NCI-H748 (cell line): ENCODE measurements around the gene AP4M1.
"Not testable (repeated sequence)": the region's sequence is repeated elsewhere in the genome, so short reads cannot be mapped to it uniquely, and the experiment has no call there.

Experiments used
- DNase-seq: peaks from one replicate; lab custom pipeline; 2025; ENCODE audit not compliant: unreplicated experiment; lab: John Stamatoyannopoulos, UW

The AP4M1 gene

GRCh38 chr7:100130220-100130607 lies 28.8 kb downstream of the AP4M1 start:
- peak; percentile 62 for DNase-seq

DNA sequence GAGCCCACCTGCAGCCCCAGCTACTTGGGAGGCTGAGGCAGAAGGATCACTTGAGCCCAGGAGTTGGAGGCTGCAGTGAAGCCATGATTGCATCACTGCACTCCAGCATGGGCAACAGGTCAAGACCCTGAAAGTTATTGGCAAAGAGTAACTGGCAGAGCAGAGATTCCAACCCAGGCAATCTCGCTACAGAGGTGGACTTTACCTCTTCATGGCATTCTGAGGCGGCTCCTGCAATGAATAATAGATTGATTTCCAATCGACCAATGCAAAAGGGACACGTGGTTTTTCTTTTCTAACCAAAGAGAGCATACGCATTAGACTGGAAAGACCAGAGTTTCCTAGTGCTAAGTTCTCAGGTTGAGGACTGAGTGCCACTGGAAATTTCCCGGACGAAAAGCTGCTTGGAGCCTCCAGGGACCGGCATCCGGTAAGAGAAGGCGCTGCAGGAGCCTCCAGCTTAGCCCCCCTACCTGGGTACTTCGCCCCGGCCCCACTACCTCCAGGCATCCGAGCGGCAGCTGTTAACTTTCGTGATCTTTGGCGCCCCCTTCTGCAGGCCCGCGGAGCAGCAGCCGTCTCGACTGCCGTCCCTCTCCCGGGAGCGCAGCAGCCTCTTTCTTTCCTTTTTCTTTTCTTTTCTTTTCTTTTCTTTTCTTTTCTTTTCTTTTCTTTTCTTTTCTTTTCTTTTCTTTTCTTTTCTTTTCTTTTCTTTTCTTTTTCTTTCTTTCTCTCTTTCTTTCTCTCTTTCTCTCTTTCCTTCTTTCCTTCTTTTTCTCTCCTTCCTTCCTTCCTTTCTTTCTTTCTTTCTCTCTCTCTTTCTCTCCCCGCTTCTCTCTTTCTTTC lies 29.4 kb downstream of the AP4M1 start:
- DNase-seq = peak; percentile 81

- DNase-seq = no peak
These were observed 30.7 kb downstream of the AP4M1 start for GRCh38 chr7:100132126-100132525.

DNA sequence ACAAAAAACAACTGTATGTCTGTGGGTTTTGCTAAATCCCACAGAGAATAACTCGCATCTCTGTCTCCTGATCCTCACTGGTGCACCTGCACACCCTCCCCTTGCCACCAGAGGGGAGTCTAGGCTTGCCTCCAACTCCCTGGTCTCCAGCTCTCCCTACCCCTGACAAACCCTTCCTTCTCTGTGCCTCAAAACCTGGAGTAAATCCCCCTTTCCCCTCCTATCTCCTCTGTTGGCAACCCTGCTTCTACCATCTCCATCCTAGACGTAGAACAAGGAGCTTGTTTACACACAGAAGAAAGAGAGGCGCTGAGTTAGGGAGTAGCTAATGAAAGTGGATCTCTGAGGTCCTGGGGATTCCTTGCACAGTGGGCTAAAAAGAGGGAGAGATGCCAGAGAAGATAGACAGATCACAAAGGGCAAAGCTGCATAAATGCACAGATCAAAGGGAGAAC lies 31.3 kb downstream of the AP4M1 start:
- DNase-seq = peak; percentile 66

- no peak for DNase-seq
These were observed 36.7 kb downstream of the AP4M1 start for GRCh38 chr7:100137851-100138760.

DNA sequence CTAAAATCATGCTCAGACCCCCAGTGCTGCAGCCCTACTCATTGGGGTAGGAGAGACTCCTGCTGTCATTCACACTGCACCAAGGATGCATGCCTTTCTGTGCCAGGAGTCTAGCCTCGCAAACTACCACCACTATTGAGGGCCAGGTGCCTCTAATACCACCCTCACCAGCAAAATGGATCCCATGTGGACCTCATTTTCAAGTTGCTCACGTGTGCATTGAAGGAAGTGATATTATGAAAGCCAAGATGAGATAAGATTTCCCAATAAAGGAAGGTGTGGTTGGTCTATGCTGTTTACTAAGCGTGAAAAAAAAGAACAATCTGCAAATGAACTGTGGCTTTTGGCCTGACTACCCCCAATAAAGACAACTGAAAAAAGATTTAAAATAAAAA lies 40.1 kb downstream of the AP4M1 start:
- no peak for DNase-seq

DNA sequence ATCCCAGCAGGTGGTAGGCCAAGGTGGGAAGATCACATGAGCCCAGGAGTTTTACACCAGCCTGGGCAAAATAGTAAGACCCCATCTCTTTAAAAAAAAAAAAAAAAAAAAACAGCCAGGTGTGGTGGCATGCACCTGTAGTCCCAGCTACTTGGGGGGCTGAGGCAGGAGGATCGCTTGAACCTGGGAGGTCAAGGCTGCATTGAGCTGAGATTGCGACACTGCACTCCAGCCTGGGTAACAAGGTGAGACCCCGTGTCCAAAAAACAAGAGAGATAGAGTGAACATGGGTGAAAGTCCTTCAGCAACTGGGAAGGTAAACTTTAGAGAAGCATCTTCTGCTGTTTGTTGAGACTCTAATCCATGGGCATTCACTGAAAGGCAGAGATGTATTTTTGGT lies 41.0 kb downstream of the AP4M1 start:
- DNase-seq = no peak

DNA sequence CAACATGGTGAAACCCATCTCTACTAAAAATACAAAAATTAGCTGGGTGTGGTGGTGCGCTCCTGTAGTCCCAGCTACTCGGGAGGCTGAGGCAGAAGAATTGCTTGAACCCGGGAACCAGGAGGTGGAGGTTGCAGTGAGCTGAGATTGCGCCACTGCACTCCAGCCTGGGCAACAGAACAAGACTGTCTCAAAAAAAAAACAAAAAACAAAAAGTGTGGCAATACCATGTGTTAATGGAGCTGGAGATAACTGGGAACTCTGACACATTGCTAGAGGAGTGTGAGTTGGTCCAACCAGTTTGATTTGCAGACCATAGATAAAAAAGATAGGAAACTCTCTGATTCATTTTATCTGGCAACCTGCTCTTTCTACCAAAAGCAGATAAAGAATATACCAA lies 44.9 kb downstream of the AP4M1 start:
- DNase-seq = not testable (repeated sequence)

DNA sequence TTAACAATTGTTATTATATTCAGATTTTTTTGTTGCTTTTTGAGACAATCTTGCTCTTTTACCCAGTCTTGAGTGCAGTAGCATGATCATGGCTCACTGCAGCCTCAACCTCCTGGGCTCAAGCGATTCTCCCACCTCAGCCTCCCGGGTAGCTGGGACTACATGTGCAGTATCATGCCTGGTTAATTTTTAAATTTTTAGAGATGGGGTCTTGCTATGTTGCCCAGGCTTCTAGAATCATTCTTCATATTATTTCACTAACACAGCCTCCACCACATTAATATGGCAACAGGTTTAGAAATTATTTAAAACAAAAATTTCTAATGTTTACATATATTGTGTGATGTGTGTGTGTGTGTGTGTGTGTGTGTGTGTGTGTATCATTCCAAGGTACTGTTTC lies 45.8 kb downstream of the AP4M1 start:
- no peak for DNase-seq

DNA sequence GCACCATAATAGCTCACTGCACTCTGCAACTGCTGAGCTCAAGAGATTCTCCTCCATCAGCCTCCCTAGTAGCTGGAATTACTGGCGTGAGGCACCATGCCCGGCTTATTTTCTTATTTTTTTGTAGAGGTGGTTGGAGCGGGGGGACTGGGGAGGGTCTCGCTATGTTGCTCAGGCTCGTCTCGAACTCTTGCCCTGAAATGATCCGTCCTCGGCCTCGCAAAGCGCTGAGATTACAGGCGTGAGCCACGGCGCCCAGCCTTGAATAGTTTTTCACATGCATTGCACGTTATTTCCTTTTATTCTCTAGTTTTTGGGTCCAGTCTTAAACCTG lies 46.7 kb downstream of the AP4M1 start:
- no peak for DNase-seq

- DNase-seq = peak; percentile 100
These were observed 47.3 kb downstream of the AP4M1 start, which contains the start of gene LAMTOR4 for GRCh38 chr7:100148559-100149328. TSS of gene LAMTOR4 (plus strand) at chr7:100148918. CDS start at chr7:100148973, 55 bp downstream.

DNA sequence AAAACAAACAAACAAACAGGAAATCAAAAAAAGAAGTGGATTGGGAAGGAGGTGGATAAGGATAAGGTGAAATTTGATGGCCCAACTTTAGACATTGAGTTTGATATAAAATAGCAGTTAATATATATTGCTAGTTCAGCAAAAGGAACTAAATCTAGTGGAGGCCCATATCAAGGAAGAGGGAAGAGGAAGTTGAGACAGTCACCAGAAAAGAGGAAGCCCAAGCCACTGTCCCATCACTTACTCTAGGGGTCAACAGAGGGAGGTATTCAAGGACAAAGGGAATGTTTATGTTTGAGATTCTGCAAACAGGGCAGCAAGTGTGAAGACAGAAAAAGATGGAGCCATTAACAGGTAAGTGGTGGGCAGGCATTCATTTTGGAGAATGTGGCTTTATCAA lies 51.0 kb downstream of the AP4M1 start:
- DNase-seq = no peak

- no peak for DNase-seq
These were observed 51.7 kb downstream of the AP4M1 start for GRCh38 chr7:100152937-100153666.

GRCh38 chr7:100153708-100154535 lies 52.5 kb downstream of the AP4M1 start:
- no peak for DNase-seq

- no peak for DNase-seq
These were observed 53.4 kb downstream of the AP4M1 start for GRCh38 chr7:100154651-100155491.

GRCh38 chr7:100155553-100156317 lies 54.3 kb downstream of the AP4M1 start:
- DNase-seq = no peak

DNA sequence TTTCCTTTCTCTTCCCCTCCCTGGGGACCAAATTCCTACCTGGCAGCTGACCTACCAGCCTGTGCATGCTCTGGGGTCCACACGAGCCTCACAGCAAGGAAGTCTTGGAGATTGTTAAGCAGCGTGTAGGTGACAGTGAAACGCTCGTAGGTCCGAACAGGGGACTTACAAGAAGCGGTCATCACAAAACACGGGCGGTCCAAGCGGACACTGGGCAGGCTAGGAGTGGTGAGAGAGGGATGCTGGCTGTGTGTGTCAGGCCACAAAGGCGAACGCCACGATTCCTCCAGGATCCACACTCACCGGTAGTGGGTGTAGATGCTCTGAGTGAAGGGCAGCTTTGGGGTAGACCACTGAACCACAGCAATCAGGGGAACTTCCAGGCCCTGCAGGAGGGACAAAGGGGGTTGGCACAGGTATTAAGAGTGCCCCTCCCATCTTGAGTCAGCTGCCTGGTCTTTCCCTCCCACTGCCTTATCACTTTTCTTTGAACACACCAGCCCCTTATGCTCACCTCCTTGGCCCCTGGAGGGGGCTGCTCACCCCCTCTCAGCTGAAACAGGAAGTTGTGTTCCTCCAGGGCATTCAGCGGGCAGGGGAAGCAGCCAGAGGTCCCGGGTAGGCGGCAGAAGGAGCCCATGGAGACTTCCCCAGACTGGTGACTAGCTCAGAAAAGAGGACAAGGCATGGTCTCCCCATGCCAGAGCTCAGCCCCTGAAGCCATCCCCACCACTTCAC lies 55.1 kb downstream of the AP4M1 start:
- DNase-seq = no peak

DNA sequence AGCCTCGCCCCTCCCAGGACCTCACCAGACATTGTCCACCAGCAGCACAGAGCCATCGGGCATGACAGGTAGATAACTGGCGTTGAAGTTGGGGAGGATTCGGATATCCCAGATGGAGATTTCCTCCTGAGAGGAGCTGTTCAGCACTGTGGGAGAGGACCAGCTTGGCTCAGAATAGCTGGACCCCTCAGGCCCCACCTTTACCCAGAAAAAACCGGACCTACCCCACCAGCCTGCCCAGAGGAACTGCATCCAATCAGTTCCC lies 55.6 kb downstream of the AP4M1 start:
- no peak for DNase-seq
